Thyroid gland (tissue), 4 donors: ENCODE measurements around the gene PALM3. TPM values are rescaled to one million over a fixed set of nuclear protein-coding genes. Genes with fewer than 3 reads are reported as not detected.

Source experiments
- DNase-seq, 2 donors: peaks; one replicate each; pipeline ENCODE4 v3.0.0-alpha.2; 2019
- H3K27ac ChIP-seq, 3 donors: fragments of 200-600 bp; sonication (generic); 1 replicate in 2 of 3; 2 replicates in 1 of 3; pipeline ENCODE4 v1.5.1; 2016 to 2019; ENCODE audit warnings: mild to moderate bottlenecking in 1 of 3, moderate library complexity in 1 of 3
- H3K27me3 ChIP-seq: fragments of 200-600 bp; sonication (generic); one replicate; pipeline ENCODE4 v1.5.1; 2019
- H3K36me3 ChIP-seq, 2 donors: fragments of 200-600 bp; sonication (generic); one replicate each; pipeline ENCODE4 v1.5.1; 2016 to 2019
- H3K4me1 ChIP-seq, 2 donors: fragments of 200-600 bp; sonication (generic); one replicate each; pipeline ENCODE4 v1.5.1; 2017 to 2019
- H3K4me3 ChIP-seq, 3 donors: fragments of 200-600 bp; sonication (generic); replicated peaks in 1 of 3; 1 replicate in 2 of 3; 2 replicates in 1 of 3; pipeline ENCODE4 v1.5.1; 2016; ENCODE audit warnings: mild to moderate bottlenecking in 1 of 3
- H3K9me3 ChIP-seq: fragments of 200-600 bp; sonication (generic); one replicate; pipeline ENCODE4 v1.5.1; 2017
- POLR2A ChIP-seq, 2 donors: fragments of 450-650 bp; IDR thresholded peaks; one replicate each; pipeline ENCODE4 v1.6.1; 2017; ENCODE audit warnings: antibody characterized with exemption in 2 of 2, mild to moderate bottlenecking in 2 of 2, moderate library complexity in 1 of 2
- WGBS, 2 donors: methylation state at CpG; one replicate each; pipeline ENCODE4 v1.1.5; 2017; 5-methylcytosine and 5-hydroxymethylcytosine counted together
- intact Hi-C: fragments of 100-400 bp; cut with DNase I; formaldehyde crosslinking; loops from one replicate; pipeline ENCODE4 v1.15.1; 2023
- total RNA-seq, 4 donors: library from RNA; depleted of rRNA; stranded (reverse); fragments of >200 nt; gene quantifications; one replicate each; pipeline ENCODE4 v1.2.3, GENCODE V29; 2016
- TF ChIP-seq, protein P1 (sequence below), 6 experiments: fragments of 200-600 bp in 3 of 6; fragments of 450-650 bp in 3 of 6; sonication (generic) in 3 of 6; IDR thresholded peaks; one replicate each; pipeline ENCODE4 v1.5.1; 2016 to 2019; ENCODE audit warnings: antibody characterized with exemption in 6 of 6, mild to moderate bottlenecking in 2 of 6, inconsistent platforms in 1 of 6, moderate library complexity in 1 of 6

Gene PALM3
- total RNA-seq, 4 donors from 2014 or later: 4.8 to 9.6 (median 6.8) TPM

DNA sequence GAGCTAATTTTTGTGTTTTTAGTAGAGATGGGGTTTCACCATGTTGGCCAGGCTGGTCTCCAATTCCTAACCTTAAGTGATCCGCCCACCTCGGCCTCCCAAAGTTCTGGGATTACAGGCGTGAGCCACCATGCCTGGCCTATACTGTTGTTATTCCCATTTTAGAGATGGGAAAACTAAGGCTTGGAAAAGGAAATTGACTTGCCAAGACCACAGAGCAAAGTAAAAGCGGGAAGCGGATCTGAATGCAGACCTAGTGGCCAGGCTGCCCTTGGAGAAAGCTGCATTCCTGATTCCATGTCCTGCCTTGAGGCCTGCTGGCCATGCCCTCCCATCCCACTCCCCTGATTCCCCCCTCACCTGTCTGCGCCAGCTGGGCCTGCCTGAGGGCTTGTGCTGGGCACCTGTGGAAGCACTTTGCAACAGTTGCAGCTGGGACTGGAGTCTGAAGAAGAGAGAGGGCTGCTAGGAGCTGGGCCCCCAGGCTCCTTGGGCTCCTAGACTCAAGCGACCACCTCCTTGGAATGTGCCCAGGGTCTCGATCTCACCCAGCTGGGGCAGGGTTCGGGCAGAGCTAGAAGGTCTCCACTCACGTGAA lies 5.7 kb downstream of the PALM3 start:
- Histone ChIP-seq H3K27ac (no peak overlapping the region), H3K27me3 (no peaks in the 10 kb centered on the region), H3K4me3 (no peak overlapping the region), H3K4me1 (peaks cover 10 to 39% of the 10 kb centered on the region in 2 donors), H3K36me3 (no peaks in the 10 kb centered on the region), H3K9me3 (no peaks in the 10 kb centered on the region)
- TF ChIP-seq POLR2A (IDR thresholded peaks at IDR 0.05): no peak
- TF ChIP-seq, protein P1, sequence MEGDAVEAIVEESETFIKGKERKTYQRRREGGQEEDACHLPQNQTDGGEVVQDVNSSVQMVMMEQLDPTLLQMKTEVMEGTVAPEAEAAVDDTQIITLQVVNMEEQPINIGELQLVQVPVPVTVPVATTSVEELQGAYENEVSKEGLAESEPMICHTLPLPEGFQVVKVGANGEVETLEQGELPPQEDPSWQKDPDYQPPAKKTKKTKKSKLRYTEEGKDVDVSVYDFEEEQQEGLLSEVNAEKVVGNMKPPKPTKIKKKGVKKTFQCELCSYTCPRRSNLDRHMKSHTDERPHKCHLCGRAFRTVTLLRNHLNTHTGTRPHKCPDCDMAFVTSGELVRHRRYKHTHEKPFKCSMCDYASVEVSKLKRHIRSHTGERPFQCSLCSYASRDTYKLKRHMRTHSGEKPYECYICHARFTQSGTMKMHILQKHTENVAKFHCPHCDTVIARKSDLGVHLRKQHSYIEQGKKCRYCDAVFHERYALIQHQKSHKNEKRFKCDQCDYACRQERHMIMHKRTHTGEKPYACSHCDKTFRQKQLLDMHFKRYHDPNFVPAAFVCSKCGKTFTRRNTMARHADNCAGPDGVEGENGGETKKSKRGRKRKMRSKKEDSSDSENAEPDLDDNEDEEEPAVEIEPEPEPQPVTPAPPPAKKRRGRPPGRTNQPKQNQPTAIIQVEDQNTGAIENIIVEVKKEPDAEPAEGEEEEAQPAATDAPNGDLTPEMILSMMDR (IDR thresholded peaks at IDR 0.05): no peak
- no peak for DNase-seq
- 95 to 98% methylated on average over 8 to 10 of the region's 10 CpGs for WGBS, 2 donors
- intact Hi-C loops: no loop called here

DNA sequence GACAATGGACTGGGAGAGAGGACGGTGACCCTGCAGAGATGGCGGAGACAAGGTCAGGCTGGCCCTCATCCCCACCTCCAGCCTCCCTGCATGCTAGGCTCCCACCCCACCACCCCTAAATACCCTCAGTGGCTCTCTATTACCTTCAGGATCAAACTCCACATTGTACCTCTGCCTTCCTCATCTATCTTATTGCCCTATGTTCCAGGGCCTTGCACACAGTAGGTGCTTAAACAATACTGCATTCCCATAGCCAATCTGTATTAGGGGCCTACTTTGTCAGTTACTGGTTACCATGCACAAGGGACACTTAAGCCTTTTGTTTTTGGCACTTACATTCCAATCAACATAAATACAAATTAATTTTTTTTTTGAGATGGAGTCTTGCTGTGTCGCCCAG lies 6.5 kb downstream of the PALM3 start:
- Histone ChIP-seq H3K27me3 (no peaks in the 10 kb centered on the region), H3K36me3 (no peaks in the 10 kb centered on the region), H3K4me1 (peaks cover 8 to 31% of the 10 kb centered on the region in 2 donors), H3K27ac (no peak overlapping the region), H3K4me3 (no peak overlapping the region), H3K9me3 (no peaks in the 10 kb centered on the region)
- no peak for DNase-seq
- WGBS, 2 donors: 92 to 98% methylated on average over 3 of the region's 3 CpGs
- intact Hi-C loops: no loop called here
- TF ChIP-seq, protein P1 (IDR thresholded peaks at IDR 0.05): no peak
- no peak for TF ChIP-seq POLR2A (IDR thresholded peaks at IDR 0.05)

DNA sequence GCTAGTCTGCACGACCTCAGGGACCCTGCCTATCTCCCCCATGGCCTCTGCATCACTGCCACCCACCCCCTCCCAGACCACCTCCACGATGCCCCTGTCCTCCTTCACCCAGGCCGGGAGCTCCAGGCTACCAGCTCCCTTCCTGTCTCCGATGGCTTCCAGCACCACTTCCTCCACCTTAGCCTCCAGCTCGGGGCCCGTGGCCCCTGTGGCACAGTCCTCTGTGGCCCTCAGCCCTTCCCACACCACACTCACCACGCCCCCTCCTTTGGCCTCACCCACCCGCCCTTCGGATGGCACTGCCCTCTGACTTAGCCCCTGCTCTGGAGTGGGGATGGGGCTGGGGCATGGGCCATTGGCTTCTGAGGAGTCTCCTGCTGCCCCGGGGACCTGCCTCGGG lies 7.2 kb downstream of the PALM3 start:
- no peaks in the 10 kb centered on the region for H3K36me3 ChIP-seq
- no peak overlapping the region for H3K27ac ChIP-seq
- H3K9me3 ChIP-seq: no peaks in the 10 kb centered on the region
- H3K27me3 ChIP-seq: no peaks in the 10 kb centered on the region
- H3K4me3 ChIP-seq: no peak overlapping the region
- no peak for DNase-seq
- intact Hi-C loops: no loop called here
- no peak for TF ChIP-seq POLR2A (IDR thresholded peaks at IDR 0.05)
- TF ChIP-seq, protein P1 (IDR thresholded peaks at IDR 0.05): no peak
- WGBS, 2 donors: 68 to 73% methylated on average over 11 of the region's 11 CpGs
- H3K4me1 ChIP-seq: peaks cover 5 to 24% of the 10 kb centered on the region in 2 donors

DNA sequence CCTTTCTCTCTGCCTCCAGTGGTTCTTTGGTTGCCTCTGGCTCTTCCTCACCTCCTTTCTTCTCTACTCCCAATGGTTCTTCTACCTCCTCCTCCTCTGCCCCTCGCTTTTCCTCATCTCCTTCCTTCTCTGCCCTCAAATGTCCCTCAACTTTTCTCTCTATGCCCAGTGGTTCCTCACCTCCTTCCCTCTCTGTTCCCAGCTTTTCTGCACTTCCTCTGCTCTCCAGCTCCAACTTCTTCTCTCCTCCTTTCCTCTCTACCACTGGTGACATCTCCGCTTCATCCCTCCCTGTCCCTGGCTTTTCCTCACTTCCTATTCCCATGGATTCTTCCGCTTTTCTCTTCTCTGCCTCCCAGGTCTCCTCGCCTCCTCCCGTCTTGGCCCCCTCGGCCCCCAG lies 7.8 kb downstream of the PALM3 start:
- intact Hi-C loops: no loop called here
- 86 to 92% methylated on average over 6 of the region's 6 CpGs for WGBS, 2 donors
- no peak overlapping the region for H3K4me3 ChIP-seq
- peaks cover 5 to 18% of the 10 kb centered on the region in 2 donors for H3K4me1 ChIP-seq
- no peak for TF ChIP-seq POLR2A (IDR thresholded peaks at IDR 0.05)
- TF ChIP-seq, protein P1 (IDR thresholded peaks at IDR 0.05): no peak
- no peaks in the 10 kb centered on the region for H3K36me3 ChIP-seq
- no peak overlapping the region for H3K27ac ChIP-seq
- no peaks in the 10 kb centered on the region for H3K9me3 ChIP-seq
- no peak for DNase-seq
- no peaks in the 10 kb centered on the region for H3K27me3 ChIP-seq

DNA sequence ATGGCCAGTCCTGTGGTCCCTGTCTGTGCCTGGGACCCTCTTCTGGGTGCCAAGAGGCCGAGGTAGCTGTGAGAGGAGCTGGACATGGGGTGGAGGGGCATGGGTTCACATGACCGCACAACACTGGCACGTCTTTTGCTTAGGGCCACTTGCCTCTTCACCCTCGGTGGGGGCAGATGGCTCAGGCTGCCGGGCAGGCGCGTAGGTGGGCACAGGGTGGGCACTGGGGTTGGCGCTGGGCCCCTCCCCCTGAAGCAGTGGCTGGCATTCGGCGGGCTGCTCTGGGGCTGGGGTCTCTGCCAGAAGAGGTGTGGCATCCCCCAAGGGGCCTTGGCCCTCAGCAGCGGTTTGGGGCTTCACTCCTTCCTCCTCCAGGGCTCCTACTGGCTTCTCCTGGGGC lies 8.4 kb downstream of the PALM3 start:
- DNase-seq: no peak
- no peaks in the 10 kb centered on the region for H3K27me3 ChIP-seq
- H3K4me1 ChIP-seq: peaks cover 5 to 14% of the 10 kb centered on the region in 2 donors
- H3K4me3 ChIP-seq: no peak overlapping the region
- no peak for TF ChIP-seq POLR2A (IDR thresholded peaks at IDR 0.05)
- TF ChIP-seq, protein P1 (IDR thresholded peaks at IDR 0.05): no peak
- 93 to 94% methylated on average over 4 to 8 of the region's 11 CpGs for WGBS, 2 donors
- intact Hi-C loops: no loop called here
- H3K36me3 ChIP-seq: no peaks in the 10 kb centered on the region
- H3K9me3 ChIP-seq: no peaks in the 10 kb centered on the region
- no peak overlapping the region for H3K27ac ChIP-seq
